Left ventricle myocardium inferior (tissue), 1 donor: ENCODE data around the gene CCDC85A. TPM values are rescaled to one million over a fixed set of nuclear protein-coding genes. Genes with fewer than 3 reads are reported as not detected.

ENCODE experiments used
- DNase-seq: peaks from one replicate; pipeline ENCODE4 v3.0.0-alpha.2; 2020
- H3K27ac ChIP-seq: fragments of 200-600 bp; replicated peaks from 2 replicates; pipeline ENCODE4 v1.8.0; 2021
- H3K27me3 ChIP-seq: fragments of 200-600 bp; 2 replicates; pipeline ENCODE4 v1.8.0; 2021; ENCODE audit warnings: low read depth
- H3K36me3 ChIP-seq: fragments of 200-600 bp; 2 replicates; pipeline ENCODE4 v1.8.0; 2021
- H3K4me1 ChIP-seq: fragments of 200-600 bp; 2 replicates; pipeline ENCODE4 v1.8.0; 2021
- H3K4me3 ChIP-seq: fragments of 200-600 bp; 2 replicates; pipeline ENCODE4 v1.8.0; 2021; ENCODE audit warnings: mild to moderate bottlenecking, moderate library complexity
- H3K9me3 ChIP-seq: fragments of 200-600 bp; replicated peaks from 2 replicates; pipeline ENCODE4 v1.8.0; 2021
- CTCF ChIP-seq: fragments of 200-600 bp; IDR thresholded peaks from 2 replicates; pipeline ENCODE4 v1.8.0; 2021; ENCODE audit warnings: antibody characterized with exemption, mild to moderate bottlenecking, borderline replicate concordance
- intact Hi-C: fragments of 100-400 bp; cut with micrococcal nuclease; formaldehyde crosslinking; loops from one replicate; pipeline ENCODE4 v1.11.0; 2022
- total RNA-seq: library from RNA; stranded (reverse); fragmentation: NEBNext Ultra II Directional; extraction: Animal tissue kit (Norgen Biotek cat#: 25700); gene quantifications from one replicate; pipeline ENCODE4 v1.2.1, GENCODE V29; 2021
- donor health status: DM: no; HTN: yes; CAD: no; lungs with severe emphysema.

Gene CCDC85A
- total RNA-seq, 1 donor from 2014 or later = 4.4 TPM

GRCh38 chr2:56206250-56206649 lies 22.5 kb downstream of the CCDC85A start:
- H3K4me3 ChIP-seq = no peak overlapping the region
- H3K27me3 ChIP-seq = no peaks in the 10 kb centered on the region
- no peak for TF ChIP-seq CTCF
- H3K4me1 ChIP-seq = peaks cover 5% of the 10 kb centered on the region
- H3K27ac ChIP-seq = no peak overlapping the region
- H3K36me3 ChIP-seq = no peaks in the 10 kb centered on the region
- no peak for DNase-seq
- intact Hi-C loops = loop anchor here (10.0 kb wide), 1 partner anchor 159 kb away; no protein-coding TSS in a partner anchor
- H3K9me3 ChIP-seq = no peaks in the 10 kb centered on the region

- Histone ChIP-seq H3K4me1 (peaks cover 14% of the 10 kb centered on the region), H3K27ac (no peak overlapping the region), H3K9me3 (no peaks in the 10 kb centered on the region), H3K27me3 (no peaks in the 10 kb centered on the region), H3K36me3 (no peaks in the 10 kb centered on the region), H3K4me3 (no peak overlapping the region)
- intact Hi-C loops = loop anchor here (10.0 kb wide), 1 partner anchor 157 kb away; no protein-coding TSS in a partner anchor
- no peak for TF ChIP-seq CTCF
- DNase-seq = no peak
These were observed 24.0 kb downstream of the CCDC85A start for GRCh38 chr2:56207760-56208159.

GRCh38 chr2:56208380-56208779 lies 24.6 kb downstream of the CCDC85A start:
- H3K4me1 ChIP-seq = peaks cover 14% of the 10 kb centered on the region
- intact Hi-C loops = loop anchor here (10.0 kb wide), 1 partner anchor 156 kb away; no protein-coding TSS in a partner anchor
- no peak for TF ChIP-seq CTCF
- no peak overlapping the region for H3K4me3 ChIP-seq
- no peaks in the 10 kb centered on the region for H3K27me3 ChIP-seq
- no peaks in the 10 kb centered on the region for H3K9me3 ChIP-seq
- no peak for DNase-seq
- no peaks in the 10 kb centered on the region for H3K36me3 ChIP-seq
- H3K27ac ChIP-seq = no peak overlapping the region

GRCh38 chr2:56209701-56210100 lies 25.9 kb downstream of the CCDC85A start:
- no peak for DNase-seq
- Histone ChIP-seq H3K27me3 (no peaks in the 10 kb centered on the region), H3K4me3 (no peak overlapping the region), H3K36me3 (no peaks in the 10 kb centered on the region), H3K4me1 (peaks cover 14% of the 10 kb centered on the region), H3K27ac (no peak overlapping the region), H3K9me3 (no peaks in the 10 kb centered on the region)
- intact Hi-C loops = loop anchor here (10.0 kb wide), 1 partner anchor 155 kb away; no protein-coding TSS in a partner anchor
- no peak for TF ChIP-seq CTCF

GRCh38 chr2:56210291-56210690 lies 26.5 kb downstream of the CCDC85A start:
- Histone ChIP-seq H3K4me1 (peaks cover 14% of the 10 kb centered on the region), H3K9me3 (no peaks in the 10 kb centered on the region), H3K4me3 (no peak overlapping the region), H3K27me3 (no peaks in the 10 kb centered on the region), H3K36me3 (no peaks in the 10 kb centered on the region), H3K27ac (no peak overlapping the region)
- no peak for DNase-seq
- intact Hi-C loops = no loop called here
- no peak for TF ChIP-seq CTCF
